Measurements from ENCODE around the gene KCNQ1. TPM values are rescaled to one million over a fixed set of nuclear protein-coding genes. Genes with fewer than 3 reads are reported as not detected.
"Not testable (repeated sequence)": the region's sequence is repeated elsewhere in the genome, so short reads cannot be mapped to it uniquely, and the experiment has no call there.

KCNQ1 gene
- total and polyA plus RNA-seq, 5 experiments from 2014 or later = 8.7 to 25.1 (median 22.9) TPM

- ATAC-seq = no peak
- Mint-ChIP-seq H3K9me3 (no peaks in the 10 kb centered on the region), H3K4me3 (no peak overlapping the region), H3K27ac (peak overlapping the region in 1 of 10 donors; percentile 62), H3K27me3 (no peaks in the 10 kb centered on the region), H3K36me3 (peaks cover 4 to 69% (median 63%) of the 10 kb centered on the region in 3 donors), H3K4me1 (peaks cover 3 to 16% (median 6%) of the 10 kb centered on the region in 4 donors)
- DNase-seq = no peak
- POLR2A ChIA-PET = no interaction called here
Measured at GRCh38 chr11:2621894-2622293, 177.1 kb downstream of the KCNQ1 start.

GRCh38 chr11:2625183-2625582 lies 180.4 kb downstream of the KCNQ1 start:
- DNase-seq (no peak), ATAC-seq (no peak)
- Mint-ChIP-seq H3K4me1 (peaks cover 3 to 9% (median 3%) of the 10 kb centered on the region in 4 donors), H3K4me3 (no peak overlapping the region), H3K36me3 (peaks cover 31 to 81% (median 78%) of the 10 kb centered on the region in 3 donors), H3K27ac (no peak overlapping the region), H3K9me3 (peaks cover 0 to 21% (median 12%) of the 10 kb centered on the region in 9 donors), H3K27me3 (no peaks in the 10 kb centered on the region)
- POLR2A ChIA-PET = no interaction called here

GRCh38 chr11:2630679-2631078 lies 185.9 kb downstream of the KCNQ1 start:
- POLR2A ChIA-PET = no interaction called here
- H3K27ac Mint-ChIP-seq = no peak overlapping the region
- H3K4me1 Mint-ChIP-seq = no peaks in the 10 kb centered on the region
- DNase-seq = no peak
- H3K27me3 Mint-ChIP-seq = no peaks in the 10 kb centered on the region
- no peak overlapping the region for H3K4me3 Mint-ChIP-seq
- H3K36me3 Mint-ChIP-seq = peaks cover 63 to 89% (median 83%) of the 10 kb centered on the region in 3 donors
- H3K9me3 Mint-ChIP-seq = peaks cover 20 to 67% (median 43%) of the 10 kb centered on the region in 9 donors
- no peak for ATAC-seq

- no peak overlapping the region for H3K27ac Mint-ChIP-seq
- peaks cover 20 to 72% (median 43%) of the 10 kb centered on the region in 9 donors for H3K9me3 Mint-ChIP-seq
- POLR2A ChIA-PET = no interaction called here
- H3K36me3 Mint-ChIP-seq = peaks cover 63 to 87% (median 84%) of the 10 kb centered on the region in 3 donors
- H3K4me1 Mint-ChIP-seq = no peaks in the 10 kb centered on the region
- ATAC-seq (no peak), DNase-seq (no peak)
- H3K27me3 Mint-ChIP-seq = no peaks in the 10 kb centered on the region
- H3K4me3 Mint-ChIP-seq = peak overlapping the region in 1 of 10 donors; percentile 62
Measured at GRCh38 chr11:2631161-2631560, 186.4 kb downstream of the KCNQ1 start.

GRCh38 chr11:2639763-2640162 lies 195.0 kb downstream of the KCNQ1 start:
- ATAC-seq, H3K4me3 Mint-ChIP-seq, H3K27me3 Mint-ChIP-seq, H3K27ac Mint-ChIP-seq, DNase-seq, H3K4me1 Mint-ChIP-seq, POLR2A ChIA-PET: not testable (repeated sequence)
- Mint-ChIP-seq H3K36me3 (peaks cover 65 to 78% (median 75%) of the 10 kb centered on the region in 3 donors), H3K9me3 (peaks cover 22 to 90% (median 67%) of the 10 kb centered on the region in 9 donors)

- Mint-ChIP-seq H3K4me3 (no peak overlapping the region), H3K27me3 (no peaks in the 10 kb centered on the region), H3K4me1 (peaks cover 0 to 3% (median 0%) of the 10 kb centered on the region in 4 donors), H3K9me3 (peaks cover 22 to 95% (median 67%) of the 10 kb centered on the region in 9 donors), H3K36me3 (peaks cover 66 to 84% (median 73%) of the 10 kb centered on the region in 3 donors), H3K27ac (no peak overlapping the region)
- POLR2A ChIA-PET = no interaction called here
- no peak for DNase-seq
- no peak for ATAC-seq
Measured at GRCh38 chr11:2641623-2642022, 196.8 kb downstream of the KCNQ1 start.

GRCh38 chr11:2643746-2644145 lies 198.9 kb downstream of the KCNQ1 start:
- Mint-ChIP-seq H3K27ac (peak overlapping the region in 1 of 10 donors; percentile 74), H3K9me3 (peaks cover 29 to 95% (median 66%) of the 10 kb centered on the region in 9 donors), H3K36me3 (peaks cover 63 to 80% (median 69%) of the 10 kb centered on the region in 3 donors), H3K4me3 (no peak overlapping the region), H3K27me3 (no peaks in the 10 kb centered on the region), H3K4me1 (peaks cover 0 to 6% (median 0%) of the 10 kb centered on the region in 4 donors)
- POLR2A ChIA-PET = no interaction called here
- no peak for ATAC-seq
- DNase-seq = no peak

- DNase-seq (no peak), ATAC-seq (no peak)
- no peaks in the 10 kb centered on the region for H3K27me3 Mint-ChIP-seq
- H3K9me3 Mint-ChIP-seq = peaks cover 35 to 98% (median 72%) of the 10 kb centered on the region in 9 donors
- H3K27ac Mint-ChIP-seq = peak overlapping the region in 1 of 10 donors; percentile 11
- POLR2A ChIA-PET = no interaction called here
- peaks cover 0 to 6% (median 0%) of the 10 kb centered on the region in 4 donors for H3K4me1 Mint-ChIP-seq
- peak overlapping the region in 1 of 10 donors; percentile 14 for H3K4me3 Mint-ChIP-seq
- peaks cover 63 to 84% (median 69%) of the 10 kb centered on the region in 3 donors for H3K36me3 Mint-ChIP-seq
Measured at GRCh38 chr11:2644844-2645778, 200.3 kb downstream of the KCNQ1 start.

- H3K27me3 Mint-ChIP-seq = no peaks in the 10 kb centered on the region
- H3K4me3 Mint-ChIP-seq = no peak overlapping the region
- POLR2A ChIA-PET = no interaction called here
- H3K4me1 Mint-ChIP-seq = peaks cover 0 to 6% (median 0%) of the 10 kb centered on the region in 4 donors
- ATAC-seq (no peak), DNase-seq (no peak)
- H3K9me3 Mint-ChIP-seq = peaks cover 34 to 98% (median 72%) of the 10 kb centered on the region in 9 donors
- H3K36me3 Mint-ChIP-seq = peaks cover 57 to 84% (median 69%) of the 10 kb centered on the region in 3 donors
- no peak overlapping the region for H3K27ac Mint-ChIP-seq
Measured at GRCh38 chr11:2645779-2646118, 200.9 kb downstream of the KCNQ1 start.

- Mint-ChIP-seq H3K27ac (no peak overlapping the region), H3K27me3 (no peaks in the 10 kb centered on the region), H3K9me3 (peaks cover 27 to 90% (median 65%) of the 10 kb centered on the region in 9 donors), H3K36me3 (peaks cover 48 to 78% (median 65%) of the 10 kb centered on the region in 3 donors), H3K4me3 (no peak overlapping the region), H3K4me1 (peaks cover 0 to 6% (median 0%) of the 10 kb centered on the region in 4 donors)
- POLR2A ChIA-PET = no interaction called here
- ATAC-seq = no peak
- DNase-seq = no peak
Measured at GRCh38 chr11:2647167-2647566, 202.4 kb downstream of the KCNQ1 start.

- Mint-ChIP-seq H3K4me1 (peaks cover 0 to 11% (median under 1%) of the 10 kb centered on the region in 4 donors), H3K27me3 (no peaks in the 10 kb centered on the region), H3K4me3 (no peak overlapping the region), H3K36me3 (peaks cover 45 to 74% (median 59%) of the 10 kb centered on the region in 3 donors), H3K27ac (peak overlapping the region in 1 of 10 donors; percentile 13), H3K9me3 (peaks cover 23 to 82% (median 57%) of the 10 kb centered on the region in 9 donors)
- POLR2A ChIA-PET = no interaction called here
- DNase-seq (no peak), ATAC-seq (no peak)
Measured at GRCh38 chr11:2647953-2648352, 203.1 kb downstream of the KCNQ1 start.

- POLR2A ChIA-PET = no interaction called here
- Mint-ChIP-seq H3K36me3 (peaks cover 41 to 65% (median 45%) of the 10 kb centered on the region in 3 donors), H3K4me1 (peaks cover 0 to 12% (median 2%) of the 10 kb centered on the region in 4 donors), H3K27me3 (no peaks in the 10 kb centered on the region), H3K27ac (no peak overlapping the region), H3K4me3 (no peak overlapping the region), H3K9me3 (peaks cover 18 to 68% (median 43%) of the 10 kb centered on the region in 9 donors)
- ATAC-seq (no peak), DNase-seq (no peak)
Measured at GRCh38 chr11:2649400-2649799, 204.6 kb downstream of the KCNQ1 start.

- Mint-ChIP-seq H3K36me3 (peaks cover 41 to 63% (median 42%) of the 10 kb centered on the region in 3 donors), H3K27me3 (no peaks in the 10 kb centered on the region), H3K27ac (no peak overlapping the region), H3K4me3 (no peak overlapping the region), H3K4me1 (peaks cover 0 to 16% (median 4%) of the 10 kb centered on the region in 4 donors), H3K9me3 (peaks cover 16 to 64% (median 43%) of the 10 kb centered on the region in 9 donors)
- DNase-seq (no peak), ATAC-seq (no peak)
- POLR2A ChIA-PET = no interaction called here
Measured at GRCh38 chr11:2649848-2650247, 205.0 kb downstream of the KCNQ1 start.

Data from naive thymus-derived CD8-positive, alpha-beta T cell (primary cell).